Inferior parietal cortex (tissue), 1 donor: Measurements from ENCODE around the gene CCDC28A.

Experiments
- DNase-seq: peaks from one replicate; pipeline ENCODE4 v3.0.0-alpha.2; 2016; ENCODE audit errors: extremely low spot score

The CCDC28A gene

DNA sequence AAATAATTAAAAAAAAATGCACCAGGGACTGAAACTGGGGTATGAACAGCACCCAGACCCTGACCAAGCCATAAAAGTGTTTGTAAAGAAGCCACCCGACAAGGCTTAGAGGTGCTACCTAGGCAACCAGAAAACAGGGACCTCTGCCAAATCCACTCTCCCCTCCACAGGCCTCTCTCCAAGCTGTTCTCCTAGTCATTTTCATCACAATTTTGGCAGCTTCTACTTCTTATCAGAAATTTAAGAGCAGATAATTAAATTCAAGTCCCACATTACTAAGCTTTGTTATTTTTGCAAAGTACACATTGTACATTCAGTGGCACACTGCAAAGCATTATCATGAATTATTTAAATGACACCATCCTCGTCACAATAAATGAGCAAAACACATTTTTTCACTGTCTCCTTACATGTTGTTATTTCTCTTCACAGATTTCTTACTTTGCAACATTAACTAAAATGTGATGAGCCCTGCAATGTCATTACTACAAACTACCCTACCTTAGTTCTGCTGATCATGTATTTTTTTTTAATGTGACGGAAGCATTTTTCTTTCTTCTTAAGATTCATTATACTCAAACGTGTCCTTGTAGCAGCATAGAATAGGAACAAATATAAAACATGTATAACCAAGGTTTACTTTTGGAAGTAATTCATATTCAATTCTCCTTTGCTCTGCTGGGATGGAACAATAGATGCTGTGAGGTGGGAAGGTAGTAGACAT lies 60.4 kb downstream of the CCDC28A start:
- peak; percentile 55 for DNase-seq

DNA sequence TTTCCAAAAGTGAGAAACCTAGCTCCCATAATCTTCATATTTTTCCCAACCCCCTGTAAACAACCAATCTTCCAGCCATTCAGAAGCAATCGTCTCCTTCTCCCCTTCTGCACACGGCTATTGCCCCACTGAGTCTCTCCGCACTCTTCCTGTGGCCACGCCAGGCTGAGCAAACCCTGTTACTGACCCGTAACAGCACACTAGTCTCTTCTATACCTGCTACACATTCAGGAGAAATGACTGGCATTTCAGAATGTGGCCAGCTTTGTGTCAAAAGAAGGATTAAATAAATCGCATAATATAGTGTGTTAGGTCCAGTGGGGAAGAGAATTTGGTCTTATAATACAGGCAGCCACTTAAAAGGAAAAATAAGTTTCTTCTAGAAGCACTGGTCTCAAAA lies 63.7 kb downstream of the CCDC28A start:
- no peak for DNase-seq
